ENCODE measurements around the gene TMEM163. TPM values are rescaled to one million over a fixed set of nuclear protein-coding genes. Genes with fewer than 3 reads are reported as not detected.

Gene TMEM163
- total RNA-seq, 1 experiment from 2014 or later = 0.94 TPM

- TF ChIP-seq ATF1 (CRISPR knock-in tag; IDR thresholded peaks at IDR 0.05) = no peak
- no peak for TF ChIP-seq ZNF317 (CRISPR knock-in tag; IDR thresholded peaks at IDR 0.05; ENCODE audit: borderline replicate concordance, low read depth)
- no peak for TF ChIP-seq STAT6 (CRISPR knock-in tag; conservative IDR thresholded peaks at IDR 0.05; ENCODE audit: low read depth)
- no peak for TF ChIP-seq CDX4 (CRISPR knock-in tag; IDR thresholded peaks at IDR 0.05; ENCODE audit: borderline replicate concordance)
Observed at GRCh38 chr2:134683561-134684112, 35.2 kb downstream of the TMEM163 start (continued).

- Mint-ChIP-seq H3K27ac (no peak overlapping the region), H3K36me3 (no peaks in the 10 kb centered on the region; the same call in 1 of the 2 replicates), H3K9me3 (peaks cover 20% of the 10 kb centered on the region), H3K4me3 (no peak overlapping the region), H3K4me1 (peaks cover 40% of the 10 kb centered on the region), H3K27me3 (ENCODE audit: low read depth) (no peaks in the 10 kb centered on the region)
- CTCF ChIA-PET = interaction anchor here (0.6 kb wide), 1 partner anchor 1405 kb away, joined by 3 read pairs; no protein-coding TSS in a partner anchor
- no peak for DNase-seq (ENCODE audit: low spot score)
- no peak for ATAC-seq
- no peak for TF ChIP-seq PRDM15 (CRISPR knock-in tag; IDR thresholded peaks at IDR 0.05)
- no peak for TF ChIP-seq PREB (CRISPR knock-in tag; IDR thresholded peaks at IDR 0.05; ENCODE audit: borderline replicate concordance)
- no peak for TF ChIP-seq IRF2 (CRISPR knock-in tag; IDR thresholded peaks at IDR 0.05; ENCODE audit: borderline replicate concordance, low read depth)
- no peak for TF ChIP-seq MYBL2 (CRISPR knock-in tag; IDR thresholded peaks at IDR 0.05)
- TF ChIP-seq CTCF (IDR thresholded peaks at IDR 0.05) = no peak
- no peak for TF ChIP-seq ELF4 (CRISPR knock-in tag; IDR thresholded peaks at IDR 0.05; ENCODE audit: low read depth)
- TF ChIP-seq ZNF425 (CRISPR knock-in tag; conservative IDR thresholded peaks at IDR 0.05) = no peak
- no peak for TF ChIP-seq ATF3 (CRISPR knock-in tag; conservative IDR thresholded peaks at IDR 0.05)
- TF ChIP-seq ZNF138 (CRISPR knock-in tag; conservative IDR thresholded peaks at IDR 0.05) = no peak
- TF ChIP-seq IRF1 (CRISPR knock-in tag; IDR thresholded peaks at IDR 0.05) = no peak
- no peak for TF ChIP-seq RORB (CRISPR knock-in tag; IDR thresholded peaks at IDR 0.05)
- no peak for TF ChIP-seq NFYB (CRISPR knock-in tag; conservative IDR thresholded peaks at IDR 0.05; ENCODE audit: low read depth)
- TF ChIP-seq TEAD4 (CRISPR knock-in tag; IDR thresholded peaks at IDR 0.05) = no peak
- TF ChIP-seq CREB1 (CRISPR knock-in tag; IDR thresholded peaks at IDR 0.05) = no peak
- TF ChIP-seq ZNF416 (CRISPR knock-in tag; IDR thresholded peaks at IDR 0.05) = no peak
- POLR2A ChIA-PET = no interaction called here
Observed at GRCh38 chr2:134682726-134683125, 36.1 kb downstream of the TMEM163 start.

Measured in WTC11 (cell line).